NAMALWA (cell line): ENCODE results near the gene CHST12.
A peak's percentile ranks its signal among the peaks of the same experiment; 100 is the strongest.
"Not testable (repeated sequence)": the region's sequence is repeated elsewhere in the genome, so short reads cannot be mapped to it uniquely, and the experiment has no call there.

Source experiments
- DNase-seq: peaks from one replicate; pipeline ENCODE4 v3.0.0-alpha.2; 2015; ENCODE audit warnings: low spot score

CHST12 gene

GRCh38 chr7:2462731-2463130 is 59.3 kb downstream of the CHST12 start:
- no peak for DNase-seq

- DNase-seq = no peak
Observed at GRCh38 chr7:2465928-2466327, 62.5 kb downstream of the CHST12 start.

GRCh38 chr7:2466675-2467074 is 63.3 kb downstream of the CHST12 start:
- DNase-seq = no peak

GRCh38 chr7:2468227-2468626 is 64.8 kb downstream of the CHST12 start:
- no peak for DNase-seq

DNA sequence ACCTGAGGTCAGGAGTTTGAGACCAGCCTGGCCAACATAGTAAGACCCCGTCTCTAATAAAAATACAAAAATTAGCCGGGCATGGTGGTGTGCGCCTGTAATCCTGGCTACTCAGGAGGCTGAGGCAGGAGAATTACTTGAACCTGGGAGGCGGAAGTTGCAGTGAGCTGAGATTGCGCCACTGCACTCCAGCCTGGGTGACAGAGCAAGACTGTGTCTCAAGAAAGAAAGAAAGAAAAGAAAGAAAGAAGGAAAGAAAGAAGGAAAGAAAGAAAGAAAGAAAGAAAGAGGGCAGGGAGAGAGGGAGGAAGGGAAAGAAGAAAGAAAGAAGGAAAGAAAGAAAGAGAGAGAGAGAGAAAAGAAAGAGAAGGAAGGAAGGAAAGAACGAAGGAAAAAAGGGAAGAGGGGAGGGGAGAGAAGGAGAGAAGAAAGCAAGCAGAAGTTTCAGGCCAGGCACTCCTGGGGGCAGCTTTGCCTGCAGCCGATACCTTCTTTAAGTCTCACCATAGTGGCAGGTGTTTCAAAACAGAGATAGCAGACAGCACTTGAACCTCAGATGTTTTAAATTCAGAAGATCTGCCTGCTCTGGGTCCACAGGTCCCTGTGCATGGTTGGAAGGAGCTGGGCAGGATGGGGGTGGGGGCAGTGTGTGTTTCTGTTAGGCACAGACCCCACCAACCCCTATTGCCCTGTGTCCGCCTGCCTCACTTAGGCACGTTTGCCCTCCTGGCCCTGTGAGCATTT is 66.2 kb downstream of the CHST12 start:
- not testable (repeated sequence) for DNase-seq

GRCh38 chr7:2470204-2471021 is 67.0 kb downstream of the CHST12 start:
- DNase-seq = no peak

GRCh38 chr7:2471022-2471329 is 67.6 kb downstream of the CHST12 start:
- no peak for DNase-seq

DNA sequence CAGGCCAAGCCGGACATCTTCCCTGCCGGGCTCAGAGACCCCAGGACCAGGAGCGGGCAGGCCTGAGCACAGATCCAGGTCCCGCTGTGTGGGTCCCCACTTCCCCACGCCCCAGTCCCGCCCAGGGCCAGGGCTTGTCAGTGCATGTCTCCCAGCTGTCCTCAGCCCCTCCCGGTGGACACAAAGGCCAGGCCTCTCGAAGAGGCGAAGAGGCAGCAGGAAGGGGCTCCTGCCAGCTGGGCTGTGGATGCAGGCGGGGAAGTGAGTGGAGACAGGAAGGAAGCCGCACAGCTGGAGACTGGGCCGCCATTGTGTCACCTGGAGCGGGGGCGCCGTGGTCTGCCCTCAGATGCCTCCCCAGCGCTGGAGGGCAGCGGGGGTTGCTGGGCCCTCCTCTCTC is 68.0 kb downstream of the CHST12 start:
- DNase-seq = no peak

DNA sequence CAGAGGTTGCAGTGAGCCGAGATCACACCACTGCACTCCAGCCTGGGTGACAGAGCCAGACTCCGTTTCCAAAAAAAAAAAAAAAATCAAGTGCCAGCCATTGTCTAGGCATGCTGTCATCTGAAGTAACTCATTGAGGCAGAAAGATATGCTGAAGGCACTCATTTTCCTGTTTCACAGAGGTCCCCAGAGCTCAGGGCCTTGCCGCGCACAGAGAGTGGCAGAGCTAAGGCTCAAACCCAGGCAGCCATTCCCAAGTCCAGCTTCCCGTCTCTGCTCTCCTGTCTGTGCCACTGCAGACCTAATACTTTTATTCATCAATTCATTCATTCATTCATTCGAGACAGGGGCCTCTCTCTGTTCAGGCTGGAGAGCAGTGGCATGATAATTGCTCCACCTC is 69.3 kb downstream of the CHST12 start:
- no peak for DNase-seq

GRCh38 chr7:2473496-2474180 is 70.2 kb downstream of the CHST12 start:
- DNase-seq = no peak

DNA sequence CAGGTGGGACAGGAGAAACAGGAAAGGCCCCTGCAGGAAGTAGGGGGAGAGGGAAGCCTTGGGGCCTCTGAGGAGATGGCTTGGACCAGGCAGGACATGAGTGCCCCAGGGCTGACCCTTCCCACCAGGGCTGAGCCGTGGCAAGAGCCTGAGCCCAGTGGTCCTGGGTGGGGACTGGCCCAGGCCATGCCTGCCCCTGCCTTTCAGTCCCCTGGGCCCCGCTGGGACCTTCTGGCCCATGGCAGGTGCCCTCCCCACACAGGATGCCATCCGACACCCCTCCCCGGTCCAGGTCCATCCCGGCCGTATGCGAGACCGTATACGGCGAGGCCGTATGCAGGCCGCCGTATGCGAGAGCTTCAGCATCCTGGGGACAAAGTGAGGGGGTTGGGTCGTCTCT is 70.8 kb downstream of the CHST12 start:
- DNase-seq = no peak

- no peak for DNase-seq
Observed at GRCh38 chr7:2474813-2475677, 71.6 kb downstream of the CHST12 start.

- no peak for DNase-seq
Observed at GRCh38 chr7:2475678-2476015, 72.2 kb downstream of the CHST12 start.

DNA sequence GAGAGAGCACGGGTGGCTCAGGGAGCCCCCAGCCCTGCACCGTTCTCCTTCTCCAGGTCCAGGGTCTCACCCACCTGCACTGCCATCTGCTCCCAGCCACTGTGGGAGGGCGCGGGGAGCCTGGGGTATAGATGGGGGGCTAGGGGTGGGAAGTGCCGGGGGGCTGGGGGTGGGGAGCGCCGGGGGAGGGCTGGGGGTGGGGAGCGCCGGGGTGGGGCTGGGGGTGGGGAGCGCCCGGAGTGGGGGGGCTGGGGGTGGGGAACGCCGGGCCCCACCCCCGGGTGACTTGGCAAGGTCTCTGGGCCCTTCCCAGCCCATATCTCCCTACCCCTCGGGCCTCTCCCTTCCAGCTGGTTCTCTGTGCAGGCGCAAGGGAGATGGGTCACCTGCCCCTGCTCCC is 72.9 kb downstream of the CHST12 start, which contains the start of gene GRIFIN:
Gene GRIFIN (minus strand): TSS at position 101 of the 400 bp plus-strand sequence. CDS start 15 bp downstream, at position 86.
- no peak for DNase-seq

- DNase-seq = no peak
Observed at GRCh38 chr7:2476776-2477446, 73.5 kb downstream of the CHST12 start.

- DNase-seq = peak; percentile 46
Observed at GRCh38 chr7:2477447-2478398, 74.3 kb downstream of the CHST12 start.

DNA sequence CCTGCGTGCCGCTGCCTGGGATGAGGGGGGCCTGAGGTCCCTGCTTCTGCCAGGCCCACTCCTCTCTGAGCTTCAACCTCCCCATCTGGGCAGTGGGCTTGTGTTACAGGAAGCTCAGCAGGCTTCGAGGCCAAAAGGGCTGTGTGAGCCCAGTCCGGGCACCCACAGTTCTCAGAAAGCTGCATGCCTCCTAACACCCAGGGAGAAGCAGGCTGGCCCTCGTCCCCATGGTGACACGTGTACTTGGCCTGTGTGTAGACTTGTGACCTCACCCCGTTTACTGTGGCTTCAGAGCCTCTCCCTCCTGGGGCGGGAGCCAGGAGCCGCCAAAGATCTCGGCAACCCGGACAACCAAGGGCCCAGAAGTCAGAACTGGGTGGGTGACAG is 75.0 kb downstream of the CHST12 start:
- no peak for DNase-seq

- no peak for DNase-seq
Observed at GRCh38 chr7:2478800-2479199, 75.4 kb downstream of the CHST12 start.

DNA sequence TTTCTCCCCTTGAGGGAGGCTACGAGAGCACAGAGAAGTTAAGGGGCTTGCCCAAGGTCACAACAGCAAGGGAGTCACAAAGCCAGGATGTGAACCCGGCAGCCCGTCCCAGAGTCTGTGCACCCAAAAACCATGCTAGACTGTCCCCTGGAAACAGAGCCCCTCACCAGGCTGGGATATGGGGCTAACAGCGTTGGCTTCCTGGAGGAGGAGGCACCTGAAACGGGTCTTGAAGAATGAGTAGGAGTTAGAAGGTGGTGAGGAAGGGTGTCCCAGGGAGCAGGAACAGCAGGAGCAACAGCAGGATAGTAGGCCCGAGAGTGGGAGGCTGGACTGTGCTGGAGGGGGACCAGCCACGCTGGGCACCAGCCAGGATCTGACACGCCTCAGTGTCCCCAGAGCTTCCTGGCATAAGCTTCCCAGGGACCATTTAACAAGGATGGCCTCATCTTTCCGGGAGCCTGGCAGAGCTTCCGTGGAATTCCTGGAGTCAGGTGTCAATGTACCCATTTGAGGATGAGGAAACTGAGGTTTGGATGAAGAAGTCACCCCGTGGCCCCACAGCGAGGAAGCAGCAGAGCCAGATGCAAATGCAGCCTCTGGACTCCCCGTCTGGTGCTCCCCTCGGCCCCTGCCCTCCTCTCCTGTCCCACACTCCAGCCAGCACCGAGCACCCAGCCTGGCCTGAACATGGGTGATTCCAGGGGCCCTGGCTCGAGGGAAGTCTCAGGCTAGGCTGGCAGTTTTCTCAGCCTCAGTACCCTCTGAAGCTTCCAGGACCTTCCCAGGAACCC is 76.1 kb downstream of the CHST12 start:
- no peak for DNase-seq

- no peak for DNase-seq
Observed at GRCh38 chr7:2480070-2480408, 76.6 kb downstream of the CHST12 start.
